Lower lobe of right lung (tissue), 2 donors: ENCODE results near the gene IMMP2L. TPM values are rescaled to one million over a fixed set of nuclear protein-coding genes. Genes with fewer than 3 reads are reported as not detected.
"Not testable (repeated sequence)": the region's sequence is repeated elsewhere in the genome, so short reads cannot be mapped to it uniquely, and the experiment has no call there.

Experiments used
- ATAC-seq, 2 donors: fragments of 200-7000 bp; cut with Tn5 transposase; one replicate each; pipeline ENCODE4 v1.9.1; 2020 to 2022; ENCODE audit warnings: mild to moderate bottlenecking in 2 of 2, moderate library complexity in 2 of 2
- DNase-seq: peaks from one replicate; pipeline ENCODE4 v3.0.0-alpha.2; 2020
- H3K27ac ChIP-seq: fragments of 200-600 bp; one replicate; pipeline ENCODE4 v1.8.0; 2022
- H3K27me3 ChIP-seq: fragments of 200-600 bp; one replicate; pipeline ENCODE4 v1.8.0; 2022; ENCODE audit warnings: low read depth
- H3K36me3 ChIP-seq: fragments of 200-600 bp; one replicate; pipeline ENCODE4 v1.8.0; 2022; ENCODE audit warnings: mild to moderate bottlenecking
- H3K4me1 ChIP-seq: fragments of 200-600 bp; one replicate; pipeline ENCODE4 v1.8.0; 2022
- H3K4me3 ChIP-seq: fragments of 200-600 bp; one replicate; pipeline ENCODE4 v1.8.0; 2022; ENCODE audit warnings: mild to moderate bottlenecking
- H3K9me3 ChIP-seq: fragments of 200-600 bp; one replicate; pipeline ENCODE4 v1.8.0; 2022
- CTCF ChIP-seq: fragments of 200-600 bp; IDR thresholded peaks from one replicate; pipeline ENCODE4 v1.8.0; 2022; ENCODE audit warnings: antibody characterized with exemption, mild to moderate bottlenecking
- intact Hi-C: fragments of 100-400 bp; cut with DNase I; formaldehyde crosslinking; loops from one replicate; pipeline ENCODE4 v1.11.0; 2022
- total RNA-seq: library from RNA; stranded (reverse); fragmentation: NEBNext Ultra II Directional; extraction: Animal tissue kit (Norgen Biotek cat#: 25700); gene quantifications from one replicate; pipeline ENCODE4 v1.2.1, GENCODE V29; 2021
- donor health status: DM: no; HTN: yes; CAD: no; lungs with severe emphysema.

Gene IMMP2L
- total RNA-seq, 1 donor from 2014 or later, result 14.7 TPM

- H3K9me3 ChIP-seq, result peaks cover 6% of the 10 kb centered on the region
- no peak overlapping the region for H3K4me3 ChIP-seq
- H3K4me1 ChIP-seq, result no peaks in the 10 kb centered on the region
- no peaks in the 10 kb centered on the region for H3K27me3 ChIP-seq
- ATAC-seq, result no peak
- no peak for TF ChIP-seq CTCF
- no peaks in the 10 kb centered on the region for H3K36me3 ChIP-seq
- H3K27ac ChIP-seq, result no peak overlapping the region
- no peak for DNase-seq
- intact Hi-C loops, result no loop called here
Observed at GRCh38 chr7:110673148-110673547, 889.1 kb downstream of the IMMP2L start.

- Histone ChIP-seq H3K27ac (no peak overlapping the region), H3K36me3 (no peaks in the 10 kb centered on the region), H3K4me3 (no peak overlapping the region), H3K27me3 (no peaks in the 10 kb centered on the region), H3K4me1 (no peaks in the 10 kb centered on the region), H3K9me3 (peaks cover 12% of the 10 kb centered on the region)
- intact Hi-C loops, result no loop called here
- DNase-seq (no peak), ATAC-seq (no peak)
- TF ChIP-seq CTCF, result no peak
Observed at GRCh38 chr7:110669410-110669809, 892.9 kb downstream of the IMMP2L start.

- Histone ChIP-seq H3K36me3 (no peaks in the 10 kb centered on the region), H3K4me3 (no peak overlapping the region), H3K27me3 (no peaks in the 10 kb centered on the region), H3K4me1 (no peaks in the 10 kb centered on the region), H3K9me3 (peaks cover 23% of the 10 kb centered on the region), H3K27ac (no peak overlapping the region)
- no peak for TF ChIP-seq CTCF
- no peak for ATAC-seq
- DNase-seq, result no peak
- intact Hi-C loops, result no loop called here
Observed at GRCh38 chr7:110664803-110665202, 897.5 kb downstream of the IMMP2L start.

GRCh38 chr7:110660637-110661036 lies 901.7 kb downstream of the IMMP2L start:
- H3K4me3 ChIP-seq, DNase-seq, ATAC-seq, H3K27me3 ChIP-seq, H3K27ac ChIP-seq, intact Hi-C loops, H3K4me1 ChIP-seq, H3K36me3 ChIP-seq: not testable (repeated sequence)
- peaks cover 30% of the 10 kb centered on the region for H3K9me3 ChIP-seq

- Histone ChIP-seq H3K4me1 (no peaks in the 10 kb centered on the region), H3K27me3 (no peaks in the 10 kb centered on the region), H3K4me3 (no peak overlapping the region), H3K9me3 (no peaks in the 10 kb centered on the region), H3K27ac (no peak overlapping the region), H3K36me3 (no peaks in the 10 kb centered on the region)
- no peak for DNase-seq
- ATAC-seq, result no peak
- intact Hi-C loops, result no loop called here
- TF ChIP-seq CTCF, result no peak
Observed at GRCh38 chr7:110650328-110650727, 912.0 kb downstream of the IMMP2L start.

- no peak for TF ChIP-seq CTCF
- intact Hi-C loops, result no loop called here
- Histone ChIP-seq H3K36me3 (no peaks in the 10 kb centered on the region), H3K4me1 (no peaks in the 10 kb centered on the region), H3K9me3 (no peaks in the 10 kb centered on the region), H3K4me3 (no peak overlapping the region), H3K27ac (no peak overlapping the region), H3K27me3 (no peaks in the 10 kb centered on the region)
- DNase-seq, result no peak
- ATAC-seq, result no peak
Observed at GRCh38 chr7:110647266-110647665, 915.0 kb downstream of the IMMP2L start.
